GM21619 (cell line): ENCODE results near the gene PLEKHA7.

Experiments
- ATAC-seq: cut with Tn5 transposase; IDR thresholded peaks from one replicate; pipeline ENCODE4 v1.9.1; 2021; ENCODE audit not compliant: unreplicated experiment

Gene PLEKHA7

DNA sequence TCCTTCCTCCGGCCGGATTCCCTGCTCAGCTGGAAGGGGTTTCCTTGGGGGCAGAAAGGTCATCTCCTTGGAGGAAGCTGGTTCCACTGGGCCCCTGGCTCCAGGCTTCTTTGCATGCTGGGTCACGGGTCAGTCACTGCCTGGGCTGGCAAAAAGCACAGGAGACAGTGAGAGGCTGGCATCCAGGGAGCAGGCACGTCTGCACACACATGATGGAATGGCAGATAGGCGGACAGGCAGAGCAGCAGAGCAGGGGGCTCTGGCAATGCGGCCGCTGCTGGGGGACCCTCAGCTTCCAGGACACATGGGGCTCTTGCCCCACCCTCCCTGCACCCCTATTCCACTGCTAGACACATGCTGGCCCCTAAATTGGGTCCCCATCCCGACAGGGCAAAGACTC, 235.3 kb downstream of the PLEKHA7 start:
- ATAC-seq = no peak

DNA sequence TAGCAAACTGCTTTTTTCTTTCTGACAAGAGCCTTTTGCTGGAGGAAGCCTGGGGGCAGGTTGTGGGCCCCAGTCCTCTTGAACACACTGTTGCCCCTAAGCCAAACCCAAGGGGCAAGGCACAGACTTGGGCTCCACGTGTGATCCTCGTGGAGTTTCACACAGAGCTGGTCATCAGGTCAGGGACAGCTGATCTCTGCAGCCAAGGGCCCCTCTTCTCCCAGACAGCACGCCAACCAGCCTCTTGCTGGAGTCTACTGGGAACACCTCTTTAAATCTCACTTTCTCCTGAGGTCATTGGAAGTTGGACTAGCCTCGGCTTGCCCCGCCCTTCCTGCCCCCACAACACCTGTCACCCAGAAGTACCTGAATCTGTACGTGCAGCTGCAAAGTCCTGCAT, 235.9 kb downstream of the PLEKHA7 start:
- ATAC-seq = no peak

- ATAC-seq = no peak
These were observed 236.6 kb downstream of the PLEKHA7 start for GRCh38 chr11:16777613-16777975.

DNA sequence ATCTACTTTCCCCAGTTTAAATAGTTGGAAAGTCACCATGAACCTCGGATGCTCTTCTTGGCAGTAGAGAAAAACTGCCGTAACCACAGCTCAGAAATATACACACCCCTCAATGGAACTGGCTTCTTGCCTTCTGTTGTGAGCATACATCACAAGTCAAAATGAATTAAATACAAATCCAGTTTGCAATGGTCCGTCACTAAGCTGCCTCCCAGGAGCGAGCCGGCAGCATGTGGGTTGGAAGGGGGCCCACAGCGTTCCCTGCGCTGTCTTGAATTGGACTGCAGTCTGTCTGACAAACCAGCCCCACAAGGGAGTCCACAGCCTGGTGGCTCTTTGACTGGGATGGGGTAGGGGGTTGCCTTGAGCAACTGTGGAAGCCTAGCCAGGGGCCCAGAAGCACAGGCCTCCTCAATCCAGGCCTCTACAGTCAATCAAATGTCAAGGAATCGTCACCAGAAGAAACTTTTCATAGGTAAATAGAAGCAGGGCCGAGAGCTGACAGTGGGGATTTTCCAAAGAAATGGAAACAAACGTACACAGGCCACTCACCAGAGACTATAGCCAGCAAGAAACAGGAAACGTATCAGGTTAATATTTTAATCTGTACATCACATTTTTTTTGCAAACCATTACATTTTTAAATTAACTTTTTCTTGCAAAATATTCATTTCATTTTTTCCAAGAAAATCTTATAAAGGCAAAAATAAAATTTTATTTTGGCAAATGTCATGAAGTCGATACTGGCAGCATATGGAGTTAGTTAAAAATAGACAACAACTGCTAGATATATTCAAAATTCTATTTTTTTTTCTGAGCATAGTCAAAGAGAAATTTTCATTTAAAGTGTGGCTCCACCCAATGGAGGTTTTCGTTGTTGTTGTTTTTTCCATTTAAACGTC, 237.3 kb downstream of the PLEKHA7 start:
- ATAC-seq = no peak

- ATAC-seq = no peak
These were observed 238.5 kb downstream of the PLEKHA7 start for GRCh38 chr11:16775614-16776283.

- no peak for ATAC-seq
These were observed 239.1 kb downstream of the PLEKHA7 start for GRCh38 chr11:16774936-16775613.

DNA sequence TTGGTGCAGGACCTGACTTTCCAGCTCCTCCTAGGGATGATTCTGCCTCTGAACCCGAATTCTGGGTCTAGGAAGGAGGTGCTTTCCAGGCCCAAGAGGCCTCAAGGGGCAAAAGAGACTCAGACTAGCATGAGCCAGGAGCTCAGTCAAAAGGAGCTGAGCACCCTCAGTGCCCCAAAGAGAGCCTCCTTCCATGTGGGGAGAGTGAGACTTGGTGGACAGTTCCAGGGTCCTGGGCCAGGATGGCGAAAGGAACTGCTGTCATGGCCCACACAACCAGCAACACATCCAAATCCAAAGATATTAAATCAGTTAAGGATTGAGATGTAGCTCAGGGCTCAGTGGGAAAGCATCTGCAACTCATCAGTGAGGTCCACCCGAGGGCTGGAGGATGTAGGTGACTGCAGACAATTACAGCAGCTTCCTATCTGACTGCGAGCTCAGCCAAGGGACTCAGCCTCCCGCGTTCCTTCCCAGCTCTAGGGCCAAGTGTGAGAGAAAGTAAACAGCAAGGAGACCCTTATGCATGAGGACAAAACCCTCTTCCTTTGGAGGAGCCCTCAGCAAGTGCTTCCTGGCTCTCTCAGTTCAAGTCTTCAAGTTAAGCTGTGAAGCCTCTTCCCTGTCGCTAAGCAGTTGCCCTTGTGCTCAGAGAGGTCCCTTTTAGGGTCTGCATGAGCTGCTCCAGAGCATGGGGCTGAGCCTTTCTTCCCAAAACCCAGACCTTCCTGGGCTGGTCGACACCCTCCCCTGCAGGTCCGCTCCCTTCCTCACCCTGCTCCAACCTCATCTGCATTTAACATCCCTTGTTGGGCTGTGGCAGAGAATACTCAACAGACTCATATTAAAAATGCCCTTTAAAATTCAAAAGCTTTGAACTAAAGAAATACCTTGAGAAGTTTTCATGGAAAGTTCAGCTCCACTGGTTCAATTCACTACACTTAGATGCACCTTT, 240.0 kb downstream of the PLEKHA7 start:
- ATAC-seq = no peak

DNA sequence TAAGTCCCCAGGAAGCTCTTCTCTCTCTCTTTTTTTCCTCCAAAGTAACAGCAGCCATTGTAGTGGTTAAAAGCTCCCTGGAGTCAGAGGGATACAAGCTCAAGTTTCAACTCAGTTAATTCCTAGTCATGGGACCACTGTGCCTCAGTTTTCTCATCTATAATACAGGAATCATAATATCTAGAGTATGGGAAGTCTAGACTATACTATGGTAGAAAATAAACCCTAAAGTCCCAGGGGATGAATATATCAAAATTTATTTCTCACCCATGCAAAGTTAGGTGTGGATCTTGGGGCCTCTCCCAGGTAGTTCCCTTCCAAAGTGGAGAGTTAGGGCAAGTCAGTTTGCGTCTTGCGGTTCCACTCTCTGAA, 242.1 kb downstream of the PLEKHA7 start:
- no peak for ATAC-seq

DNA sequence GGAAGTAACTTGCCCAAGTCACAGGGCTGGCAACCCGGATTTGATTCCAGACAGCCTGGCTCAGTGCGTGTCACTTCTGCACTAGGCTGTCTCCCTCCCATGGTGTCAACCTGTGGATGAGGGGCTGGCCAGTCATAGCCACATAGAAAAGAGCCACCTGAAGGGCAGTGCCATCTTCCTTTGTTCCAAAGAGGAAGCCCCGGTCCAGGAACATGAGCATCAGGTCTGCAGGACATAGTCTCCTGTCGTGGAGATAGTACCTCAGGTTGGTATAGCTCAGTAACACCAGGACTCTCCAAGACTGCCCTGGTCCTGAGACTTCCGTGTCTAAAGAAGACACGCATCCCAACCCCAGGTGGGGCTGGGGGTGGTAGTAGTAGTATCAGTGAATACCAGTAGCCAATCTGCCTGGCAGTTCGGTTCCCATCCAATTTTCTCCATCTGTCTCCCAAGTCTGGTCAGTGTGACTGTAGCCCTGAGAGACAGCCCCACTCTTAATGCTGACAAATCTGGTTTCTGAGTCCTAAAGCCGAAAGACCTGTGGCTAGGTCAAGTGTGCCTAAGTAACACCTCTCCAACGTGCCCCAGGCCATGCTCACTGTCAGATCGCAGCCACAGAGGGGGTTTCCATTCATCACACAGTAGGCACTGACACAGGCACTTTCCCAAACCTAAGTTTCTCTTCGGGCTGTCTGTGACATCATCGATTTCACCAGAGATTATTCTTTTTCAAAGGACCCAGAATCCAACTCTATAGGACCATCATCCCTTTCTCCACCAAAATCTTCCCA, 242.7 kb downstream of the PLEKHA7 start:
- ATAC-seq = no peak

DNA sequence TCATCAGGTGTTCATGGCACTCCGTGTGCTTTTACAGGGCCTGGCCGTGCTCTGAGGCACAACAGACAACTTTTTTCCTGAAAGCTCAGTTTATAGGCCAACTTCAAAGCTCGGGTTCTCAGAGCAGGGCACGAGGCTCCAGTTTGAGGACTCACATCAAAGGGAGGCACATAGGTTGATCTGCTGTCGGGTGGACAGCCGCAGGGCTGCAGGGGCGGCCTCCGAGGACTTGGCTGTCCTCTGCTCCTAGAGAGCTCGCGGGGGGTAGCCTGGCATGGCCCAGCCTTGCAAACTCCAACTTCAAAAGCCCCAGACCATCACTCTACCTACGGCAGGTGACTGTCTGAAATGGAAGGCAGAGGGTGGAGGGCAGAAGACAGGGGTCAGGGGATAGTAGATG, 244.2 kb downstream of the PLEKHA7 start:
- ATAC-seq = no peak

DNA sequence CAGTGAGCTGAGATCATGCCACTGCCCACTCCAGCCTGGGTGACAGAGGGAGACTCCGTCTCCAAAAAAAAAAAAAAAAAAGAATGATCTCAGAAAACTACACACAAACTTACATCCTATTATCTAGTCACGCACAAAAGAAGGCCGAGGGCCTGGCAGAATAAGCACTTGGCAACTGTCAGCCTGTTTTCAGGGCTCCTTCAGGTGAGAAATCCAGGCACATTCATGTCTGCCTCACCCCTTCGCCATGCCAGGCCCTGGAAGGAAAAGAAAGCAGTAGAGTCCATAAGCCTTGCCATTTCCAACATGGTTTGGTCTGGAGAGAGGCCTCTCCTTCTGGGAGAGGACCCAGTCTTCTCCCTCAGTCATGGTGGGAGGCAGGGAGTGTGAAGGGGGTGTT, 244.8 kb downstream of the PLEKHA7 start:
- no peak for ATAC-seq

- no peak for ATAC-seq
These were observed 246.3 kb downstream of the PLEKHA7 start for GRCh38 chr11:16767957-16768356.

DNA sequence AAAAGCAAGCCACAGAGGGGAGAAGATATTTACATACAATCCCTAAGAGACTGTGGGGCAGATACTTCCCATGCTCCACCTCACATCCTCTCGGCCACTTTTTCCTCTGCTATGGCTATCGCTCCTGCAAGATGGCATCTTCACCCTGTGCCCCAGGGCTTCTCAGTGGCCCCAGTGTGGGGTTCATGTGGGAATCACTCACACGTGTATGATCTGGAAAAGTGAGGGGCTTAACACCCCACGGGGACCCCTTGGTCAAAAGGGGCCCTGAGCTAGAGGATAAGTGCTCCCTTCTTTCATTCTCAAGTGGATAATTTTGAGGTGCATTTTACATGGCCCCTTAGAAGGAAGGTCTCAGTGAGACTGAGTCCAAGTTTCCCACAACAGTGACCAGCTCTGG, 247.1 kb downstream of the PLEKHA7 start:
- no peak for ATAC-seq

GRCh38 chr11:16764888-16765287, 249.3 kb downstream of the PLEKHA7 start:
- no peak for ATAC-seq

GRCh38 chr11:16763746-16764145, 250.5 kb downstream of the PLEKHA7 start:
- no peak for ATAC-seq

DNA sequence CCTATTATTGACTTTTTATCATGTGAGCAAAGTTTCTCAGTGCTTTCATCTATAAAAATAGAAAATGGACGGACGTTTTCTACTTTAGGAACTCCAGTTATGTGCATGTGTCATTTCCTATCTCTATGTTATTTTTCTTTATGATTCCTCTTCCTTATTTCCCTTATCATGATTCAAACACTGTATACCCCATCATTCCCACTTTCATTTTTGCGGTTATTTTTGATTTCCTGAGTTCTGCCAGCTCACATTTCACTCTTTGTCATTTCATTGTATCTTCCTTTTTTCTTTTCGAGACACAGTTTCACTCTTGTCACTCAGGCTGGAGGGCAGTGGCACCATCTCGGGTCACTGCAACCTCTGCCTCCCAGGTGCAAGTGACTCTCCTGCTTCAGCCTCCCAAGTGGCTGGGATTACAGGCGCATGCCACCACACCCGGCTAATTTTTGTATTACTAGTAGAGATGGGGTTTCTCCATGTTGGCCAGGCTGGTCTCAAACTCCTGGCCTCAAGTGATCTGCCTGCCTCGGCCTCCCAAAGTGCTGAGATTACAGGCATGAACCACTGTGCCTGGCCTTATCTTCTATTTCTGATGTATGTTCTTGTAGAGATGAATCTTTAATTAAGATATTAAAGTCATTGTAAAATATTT, 254.2 kb downstream of the PLEKHA7 start:
- no peak for ATAC-seq

DNA sequence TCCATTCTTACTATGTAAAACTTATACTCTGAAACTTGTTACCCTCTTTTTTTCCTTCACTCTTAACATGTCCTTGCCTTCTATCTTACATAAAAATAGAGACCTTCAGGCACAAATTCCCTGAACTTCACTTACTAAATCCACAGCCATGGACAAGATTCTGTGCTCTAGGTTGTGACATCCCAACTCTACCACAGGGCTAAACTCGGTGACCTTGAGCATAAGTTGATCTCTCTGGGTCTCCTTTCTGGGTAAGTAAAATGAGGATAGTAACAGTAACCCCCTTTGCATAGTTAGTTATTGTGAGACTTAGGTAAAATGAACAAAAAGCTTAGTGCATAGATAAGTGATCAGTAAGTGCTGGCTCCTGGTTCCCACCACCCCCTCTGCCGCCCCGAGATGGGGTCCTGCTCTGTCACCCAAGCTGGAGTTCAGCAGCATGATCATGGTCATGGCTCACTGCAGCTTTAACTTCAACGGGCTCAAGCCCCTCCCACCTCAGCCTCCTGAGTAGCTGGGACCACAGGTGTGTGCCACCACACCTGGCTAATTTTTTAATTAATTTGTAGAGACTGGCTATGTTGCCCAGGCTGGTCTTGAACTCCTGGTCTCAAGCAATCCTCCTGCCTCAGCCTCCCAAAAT, 255.7 kb downstream of the PLEKHA7 start:
- no peak for ATAC-seq

- ATAC-seq = peak; percentile 64
These were observed 263.8 kb downstream of the PLEKHA7 start for GRCh38 chr11:16750417-16750816.

DNA sequence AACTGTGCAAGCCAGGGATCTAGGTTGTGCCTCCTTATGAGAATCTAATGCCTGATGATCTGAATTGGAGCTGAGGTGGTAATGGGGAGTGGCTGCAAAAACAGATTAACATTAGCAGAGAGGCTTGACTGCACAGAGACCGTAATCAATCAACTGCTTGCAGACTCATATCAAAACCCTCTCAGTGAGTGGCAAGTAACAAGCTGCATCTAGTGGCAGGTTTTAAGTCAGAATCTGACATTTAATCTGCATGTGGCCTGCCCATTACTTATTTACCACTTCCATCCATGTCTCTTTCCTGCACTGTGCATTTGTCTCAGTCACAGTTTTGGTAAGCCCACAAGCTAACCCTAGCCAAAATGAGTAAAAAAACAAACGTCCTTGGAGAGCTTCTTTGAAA, 264.5 kb downstream of the PLEKHA7 start:
- ATAC-seq = peak; percentile 63
